ENCODE measurements around the gene SSH2.

The SSH2 gene

DNA sequence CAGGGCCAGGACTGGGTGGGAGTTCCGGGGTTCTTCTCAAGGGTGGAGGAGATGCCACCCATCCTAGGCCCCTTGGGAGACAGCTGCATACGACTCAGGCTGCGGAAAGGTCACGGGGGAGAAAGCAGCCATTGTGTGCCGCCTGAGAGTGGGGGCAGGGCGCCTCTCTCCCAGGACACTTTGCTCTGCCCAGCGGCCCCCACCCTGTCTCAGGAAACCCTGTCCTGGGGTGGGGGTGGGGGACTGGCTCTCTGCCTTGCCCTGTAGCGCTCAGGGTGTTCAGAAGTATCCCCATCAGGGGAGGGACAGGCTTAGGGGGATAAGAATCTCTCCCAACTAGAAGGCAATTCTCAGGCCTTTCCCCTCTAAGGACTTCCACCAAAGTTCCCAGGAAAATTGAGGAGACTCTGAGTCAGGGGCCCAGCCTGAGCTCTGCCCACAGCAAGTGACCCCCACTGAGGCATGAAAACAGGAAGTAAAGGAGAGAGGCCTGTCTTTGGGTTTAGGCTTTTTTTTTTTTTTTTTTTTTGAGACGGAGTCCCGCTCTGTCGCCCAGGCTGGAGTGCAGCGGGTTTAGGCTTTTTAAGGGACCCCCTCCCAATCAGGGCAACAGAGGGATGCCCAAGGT lies 345.5 kb downstream of the SSH2 start:
- no peak for DNase-seq

GRCh38 chr17:29583324-29584248 lies 346.4 kb downstream of the SSH2 start:
- DNase-seq, result no peak

- DNase-seq, result no peak
These were observed 347.3 kb downstream of the SSH2 start for GRCh38 chr17:29582772-29583171.

DNA sequence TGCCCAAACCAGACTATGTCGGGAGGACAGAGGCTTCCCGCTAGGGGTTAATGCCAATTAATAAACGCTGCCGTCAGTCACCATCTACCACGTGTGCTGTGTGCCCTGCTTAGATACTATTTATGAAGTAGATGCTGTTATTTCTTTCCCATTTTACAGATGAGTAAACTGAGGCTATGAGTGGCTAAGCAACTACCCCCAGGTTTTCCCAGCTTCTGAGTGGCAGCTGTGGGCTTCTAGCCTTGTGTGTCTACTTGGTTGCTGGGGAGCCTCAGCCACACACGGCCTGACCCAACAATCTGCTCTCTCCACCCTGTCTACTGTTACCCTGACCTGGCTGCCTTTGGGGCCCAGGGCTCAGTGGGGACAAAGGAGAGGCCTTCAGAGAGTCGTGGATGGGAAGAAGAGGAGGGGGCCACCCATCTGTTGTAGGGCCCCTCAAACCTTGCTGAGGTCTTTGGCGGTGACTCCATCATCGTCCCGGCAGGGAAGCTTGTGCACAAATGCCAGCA lies 347.7 kb downstream of the SSH2 start:
- no peak for DNase-seq

DNA sequence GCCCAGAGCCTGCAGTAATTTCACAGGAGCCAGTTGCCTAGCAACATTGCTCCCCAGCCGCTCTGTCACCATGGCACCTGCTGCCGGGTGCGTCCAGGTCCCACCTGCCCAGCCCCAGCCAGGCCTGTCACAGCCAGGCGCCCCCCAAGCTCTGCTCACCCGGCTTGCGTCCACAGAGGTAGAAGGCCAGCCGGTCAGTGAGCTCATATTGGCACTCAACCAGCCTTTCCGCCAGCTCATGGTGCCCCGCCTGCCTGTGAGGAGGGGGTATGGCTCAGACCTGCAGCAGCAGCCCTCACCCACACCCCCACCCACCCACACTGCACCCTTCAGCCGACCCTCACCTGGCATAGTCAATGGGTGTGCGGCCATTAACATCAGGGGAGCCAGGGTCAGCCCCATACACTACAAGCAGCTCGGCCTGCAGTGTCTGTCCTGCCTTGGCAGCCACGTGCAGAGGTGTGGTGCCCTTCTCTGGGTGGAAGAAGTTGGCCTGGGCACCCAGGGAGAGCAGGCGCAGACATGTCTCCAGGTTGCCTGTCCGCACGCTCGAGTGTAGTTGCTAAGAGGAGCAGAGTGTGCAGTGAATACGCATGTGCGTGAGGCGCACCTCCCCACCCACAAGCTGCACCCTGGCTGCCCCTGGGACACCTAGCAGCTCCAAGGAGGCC lies 348.3 kb downstream of the SSH2 start:
- DNase-seq, result no peak

DNA sequence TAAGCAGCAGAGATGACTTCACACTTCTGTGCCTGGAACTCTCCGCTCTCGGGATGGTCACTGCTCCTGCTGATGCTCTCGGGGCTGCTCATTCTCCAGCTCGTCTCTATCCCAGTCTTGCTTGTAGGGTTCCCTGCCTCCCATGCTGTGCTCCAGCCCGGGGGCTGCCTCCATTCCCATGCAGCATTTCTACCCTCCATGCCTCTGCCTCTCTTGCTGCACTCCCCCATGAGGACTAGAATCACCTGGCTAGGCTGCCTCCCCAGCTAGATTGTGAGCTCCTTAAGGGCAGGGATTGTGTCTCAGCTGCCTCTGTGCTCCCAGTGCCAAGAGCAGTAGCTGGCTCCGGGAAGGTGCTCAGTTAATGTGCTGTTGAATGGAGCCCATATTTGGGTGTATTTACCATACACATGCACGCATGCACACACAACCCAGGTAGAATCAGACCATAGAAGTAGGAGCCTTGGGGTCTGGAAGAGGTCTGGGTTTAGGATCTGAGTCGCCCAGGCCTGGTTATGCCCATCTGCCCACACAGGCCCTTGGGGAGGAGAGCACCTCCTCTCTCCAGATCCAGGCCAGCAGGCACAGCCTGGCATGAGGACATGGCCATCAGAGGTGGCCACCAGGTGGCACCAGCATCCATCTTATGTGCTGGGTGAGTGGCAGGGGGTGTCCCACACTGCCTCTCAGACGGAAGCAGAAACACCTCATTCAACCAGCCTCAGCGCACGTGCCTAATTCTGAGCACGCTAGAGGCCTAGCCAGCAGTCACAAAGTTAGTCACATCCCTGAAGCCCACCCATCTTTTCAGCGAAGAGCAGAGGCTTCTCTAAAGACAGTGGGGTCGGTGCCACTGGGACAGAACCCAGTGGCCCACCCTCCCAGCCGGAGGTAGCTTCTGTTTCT lies 349.9 kb downstream of the SSH2 start:
- DNase-seq, result peak; percentile 88 to 89

GRCh38 chr17:29578626-29579485 lies 351.2 kb downstream of the SSH2 start:
- DNase-seq, result no peak

GRCh38 chr17:29577385-29578211 lies 352.4 kb downstream of the SSH2 start:
- no peak for DNase-seq

- no peak for DNase-seq
These were observed 353.0 kb downstream of the SSH2 start for GRCh38 chr17:29577001-29577370.

- DNase-seq, result no peak
These were observed 353.6 kb downstream of the SSH2 start for GRCh38 chr17:29576214-29577000.

All from stimulated activated CD4-positive, alpha-beta T cell treated with anti-CD3 and anti-CD28 coated beads, Interleukin-4, amount 100 ng/mL, for 4 hours (primary cell).